ENCODE measurements around the gene MKLN1.

DNA sequence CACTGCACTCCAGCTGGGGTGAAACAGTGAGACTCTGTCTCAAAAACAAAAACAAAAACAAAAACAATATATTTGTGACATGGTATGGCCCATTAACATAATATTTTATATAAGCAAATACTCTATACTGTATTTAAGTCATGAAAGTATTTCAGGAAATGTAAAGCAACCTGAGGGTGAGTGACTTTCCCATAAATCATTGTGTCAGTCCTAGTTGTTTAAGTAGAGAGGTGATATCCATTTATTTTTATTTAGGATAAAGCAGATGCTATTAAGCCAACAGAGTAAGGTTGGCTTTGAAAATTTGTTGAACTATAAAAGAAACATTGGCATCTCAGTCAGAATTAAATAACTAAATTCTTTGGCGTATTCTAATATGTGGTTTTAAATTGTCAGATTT is 60.5 kb downstream of the MKLN1 start:
- no peak for TF ChIP-seq GATA2 (IDR thresholded peaks at IDR 0.05; ENCODE audit: low read depth, low read length)
- TF ChIP-seq GATA3 (IDR thresholded peaks at IDR 0.05; ENCODE audit: low read depth, low read length), result no peak

Data from SH-SY5Y (cell line).